Measurements from ENCODE around the gene ITPR1. TPM values are rescaled to one million over a fixed set of nuclear protein-coding genes. Genes with fewer than 3 reads are reported as not detected.

ITPR1 gene
- total RNA-seq, 4 donors from 2014 or later, result 210 to 261 (median 232) TPM

- Histone ChIP-seq H3K36me3 (peaks cover 47 to 50% of the 10 kb centered on the region in 2 donors), H3K27ac (no peak overlapping the region), H3K9me3 (no peaks in the 10 kb centered on the region), H3K4me1 (no peaks in the 10 kb centered on the region), H3K4me3 (replicated peaks in 1 of 3) (no peak overlapping the region), H3K27me3 (no peaks in the 10 kb centered on the region)
- intact Hi-C loops (cut with DNase I), result no loop called here
- no peak for DNase-seq
- TF ChIP-seq POLR2A (IDR thresholded peaks at IDR 0.05) (no peak), CTCF (IDR thresholded peaks at IDR 0.05) (no peak)
- 78 to 86% methylated on average over 5 of the region's 5 CpGs for WGBS, 2 donors
These were observed 177.2 kb downstream of the ITPR1 start for GRCh38 chr3:4670352-4670751.

- intact Hi-C loops (cut with DNase I), result no loop called here
- no peak for DNase-seq
- Histone ChIP-seq H3K4me1 (no peaks in the 10 kb centered on the region), H3K4me3 (replicated peaks in 1 of 3) (no peak overlapping the region), H3K27ac (no peak overlapping the region), H3K27me3 (no peaks in the 10 kb centered on the region), H3K36me3 (peaks cover 41 to 45% of the 10 kb centered on the region in 2 donors), H3K9me3 (no peaks in the 10 kb centered on the region)
- TF ChIP-seq CTCF (IDR thresholded peaks at IDR 0.05), result no peak
- no peak for TF ChIP-seq POLR2A (IDR thresholded peaks at IDR 0.05)
- WGBS, 2 donors, result 91 to 96% methylated on average over 11 of the region's 11 CpGs
These were observed 179.7 kb downstream of the ITPR1 start for GRCh38 chr3:4672725-4673275.

- peaks cover 34 to 48% of the 10 kb centered on the region in 2 donors for H3K36me3 ChIP-seq
- intact Hi-C loops (cut with DNase I), result no loop called here
- H3K27ac ChIP-seq, result no peak overlapping the region
- WGBS, 2 donors, result 83 to 86% methylated on average over 2 of the region's 2 CpGs
- no peaks in the 10 kb centered on the region for H3K4me1 ChIP-seq
- TF ChIP-seq CTCF (IDR thresholded peaks at IDR 0.05) (no peak), POLR2A (IDR thresholded peaks at IDR 0.05) (no peak)
- no peak for DNase-seq
- no peak overlapping the region for H3K4me3 ChIP-seq (replicated peaks in 1 of 3)
- H3K9me3 ChIP-seq, result no peaks in the 10 kb centered on the region
- no peaks in the 10 kb centered on the region for H3K27me3 ChIP-seq
These were observed 181.1 kb downstream of the ITPR1 start for GRCh38 chr3:4674216-4674615.

GRCh38 chr3:4675704-4676103 is 182.6 kb downstream of the ITPR1 start:
- 95% methylated on average over 1 of the region's 1 CpG for whole genome bisulfite sequencing, 2 donors
- Histone ChIP-seq H3K36me3 (peaks cover 26 to 34% of the 10 kb centered on the region in 2 donors), H3K27me3 (no peaks in the 10 kb centered on the region)

More at GRCh38 chr3:4675704-4676103, 182.6 kb downstream of the ITPR1 start:
- Histone ChIP-seq H3K4me3 (replicated peaks in 1 of 3) (no peak overlapping the region), H3K27ac (no peak overlapping the region), H3K4me1 (no peaks in the 10 kb centered on the region), H3K9me3 (no peaks in the 10 kb centered on the region)
- intact Hi-C loops (cut with DNase I), result no loop called here
- TF ChIP-seq POLR2A (IDR thresholded peaks at IDR 0.05) (no peak), CTCF (IDR thresholded peaks at IDR 0.05) (no peak)
- no peak for DNase-seq

Data from thyroid gland (tissue), 4 donors.